22Rv1 (cell line): ENCODE results near the gene TNFAIP8.

Source experiments
- H3K27ac ChIP-seq: fragments of 450-650 bp; 2 replicates; pipeline ENCODE4 v1.5.1; 2017
- ZFX ChIP-seq: fragments of 450-650 bp; IDR thresholded peaks from 2 replicates; pipeline ENCODE4 v1.6.1; 2017; ENCODE audit warnings: antibody characterized with exemption, borderline replicate concordance
- TF ChIP-seq, protein P1 (sequence below): fragments of 450-650 bp; IDR thresholded peaks from 2 replicates; pipeline ENCODE4 v1.5.1; 2017; ENCODE audit warnings: mild to moderate bottlenecking

Gene TNFAIP8

DNA sequence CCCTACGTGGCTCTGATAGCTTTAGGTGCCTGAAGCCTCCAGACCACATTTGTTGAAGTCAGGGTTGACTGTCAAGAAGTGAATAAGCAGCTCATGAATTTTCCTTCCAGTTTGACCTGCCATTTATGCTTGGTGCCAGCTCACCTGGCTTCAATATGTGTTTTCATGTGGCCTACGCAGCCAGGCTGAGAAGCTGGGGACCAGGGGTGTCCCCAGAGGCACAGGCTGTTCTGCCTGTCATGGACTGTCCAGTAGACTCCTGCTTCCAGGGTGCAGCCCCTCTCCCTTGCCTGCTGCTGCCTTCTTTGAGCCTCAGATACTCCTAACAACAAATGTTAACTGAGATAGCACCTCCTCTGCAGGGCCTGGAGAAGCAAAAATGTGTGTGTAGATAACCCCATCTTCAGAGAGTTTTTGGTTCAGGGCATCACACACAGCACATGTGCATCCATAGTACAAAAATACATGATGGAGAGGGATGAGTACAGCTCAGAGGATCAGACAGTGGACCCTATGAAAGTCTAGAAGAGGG lies 5.8 kb downstream of the TNFAIP8 start:
- TF ChIP-seq, protein P1, sequence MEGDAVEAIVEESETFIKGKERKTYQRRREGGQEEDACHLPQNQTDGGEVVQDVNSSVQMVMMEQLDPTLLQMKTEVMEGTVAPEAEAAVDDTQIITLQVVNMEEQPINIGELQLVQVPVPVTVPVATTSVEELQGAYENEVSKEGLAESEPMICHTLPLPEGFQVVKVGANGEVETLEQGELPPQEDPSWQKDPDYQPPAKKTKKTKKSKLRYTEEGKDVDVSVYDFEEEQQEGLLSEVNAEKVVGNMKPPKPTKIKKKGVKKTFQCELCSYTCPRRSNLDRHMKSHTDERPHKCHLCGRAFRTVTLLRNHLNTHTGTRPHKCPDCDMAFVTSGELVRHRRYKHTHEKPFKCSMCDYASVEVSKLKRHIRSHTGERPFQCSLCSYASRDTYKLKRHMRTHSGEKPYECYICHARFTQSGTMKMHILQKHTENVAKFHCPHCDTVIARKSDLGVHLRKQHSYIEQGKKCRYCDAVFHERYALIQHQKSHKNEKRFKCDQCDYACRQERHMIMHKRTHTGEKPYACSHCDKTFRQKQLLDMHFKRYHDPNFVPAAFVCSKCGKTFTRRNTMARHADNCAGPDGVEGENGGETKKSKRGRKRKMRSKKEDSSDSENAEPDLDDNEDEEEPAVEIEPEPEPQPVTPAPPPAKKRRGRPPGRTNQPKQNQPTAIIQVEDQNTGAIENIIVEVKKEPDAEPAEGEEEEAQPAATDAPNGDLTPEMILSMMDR: no peak
- no peak for TF ChIP-seq ZFX
- no peak overlapping the region for H3K27ac ChIP-seq

DNA sequence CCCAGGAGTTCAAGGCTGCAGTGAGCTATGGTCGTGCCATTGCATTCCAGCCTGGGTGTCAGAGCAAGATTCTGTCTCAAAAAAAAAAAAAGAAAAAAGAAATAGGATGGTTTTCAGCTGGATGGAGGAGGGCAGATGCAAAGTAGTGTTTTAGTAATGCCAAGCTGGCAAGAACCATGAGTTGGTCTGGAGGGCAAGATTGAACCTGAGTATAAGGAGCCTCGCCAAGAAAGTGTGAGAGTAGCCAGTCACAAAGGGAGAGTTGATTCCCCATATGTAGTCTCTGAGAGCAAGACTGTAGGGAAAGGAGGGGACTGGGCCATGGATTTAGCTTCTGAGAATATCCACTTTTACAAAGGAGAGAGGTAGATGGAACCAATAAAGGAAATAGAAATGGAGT lies 6.9 kb downstream of the TNFAIP8 start:
- TF ChIP-seq, protein P1: no peak
- TF ChIP-seq ZFX: no peak
- H3K27ac ChIP-seq: no peak overlapping the region

DNA sequence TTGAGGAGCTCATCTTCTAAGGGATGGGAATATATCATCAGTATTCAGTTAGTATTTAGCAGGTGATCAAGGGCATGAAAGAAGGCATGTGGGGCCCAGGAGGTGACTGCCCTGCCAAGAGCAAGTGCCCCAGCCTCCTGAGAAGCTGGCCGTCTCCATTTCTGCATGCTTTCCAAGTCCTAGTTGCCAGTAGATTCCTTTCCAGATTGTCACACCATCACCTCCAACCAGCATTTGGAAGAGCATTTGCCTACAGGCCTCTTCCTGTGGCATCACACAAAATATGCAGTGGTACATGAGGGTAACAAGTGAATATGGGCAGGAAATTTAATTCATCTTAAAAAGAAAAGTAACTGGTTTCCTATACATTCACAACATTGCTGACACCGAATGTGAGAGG lies 7.5 kb downstream of the TNFAIP8 start:
- no peak overlapping the region for H3K27ac ChIP-seq
- TF ChIP-seq, protein P1: no peak
- no peak for TF ChIP-seq ZFX

DNA sequence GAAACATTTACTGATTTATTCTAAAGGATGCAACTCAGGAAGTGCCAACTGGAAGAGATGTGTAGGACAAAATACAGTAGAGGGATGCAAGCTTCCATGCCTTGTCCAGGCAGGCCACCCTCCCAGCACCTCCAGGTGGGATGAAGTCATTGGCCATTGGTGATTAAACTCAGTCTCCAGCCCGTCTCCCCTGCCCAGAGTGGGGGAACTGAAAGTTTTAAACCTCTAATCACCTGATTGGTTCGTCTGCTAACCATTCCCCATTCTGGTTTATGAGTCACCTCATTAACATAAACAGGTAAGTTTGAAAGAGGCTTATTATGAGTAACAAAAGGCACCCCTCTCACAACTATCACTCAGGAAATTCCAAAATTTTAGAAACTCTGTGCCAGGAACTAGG lies 8.1 kb downstream of the TNFAIP8 start:
- H3K27ac ChIP-seq: no peak overlapping the region
- no peak for TF ChIP-seq ZFX
- TF ChIP-seq, protein P1: no peak

DNA sequence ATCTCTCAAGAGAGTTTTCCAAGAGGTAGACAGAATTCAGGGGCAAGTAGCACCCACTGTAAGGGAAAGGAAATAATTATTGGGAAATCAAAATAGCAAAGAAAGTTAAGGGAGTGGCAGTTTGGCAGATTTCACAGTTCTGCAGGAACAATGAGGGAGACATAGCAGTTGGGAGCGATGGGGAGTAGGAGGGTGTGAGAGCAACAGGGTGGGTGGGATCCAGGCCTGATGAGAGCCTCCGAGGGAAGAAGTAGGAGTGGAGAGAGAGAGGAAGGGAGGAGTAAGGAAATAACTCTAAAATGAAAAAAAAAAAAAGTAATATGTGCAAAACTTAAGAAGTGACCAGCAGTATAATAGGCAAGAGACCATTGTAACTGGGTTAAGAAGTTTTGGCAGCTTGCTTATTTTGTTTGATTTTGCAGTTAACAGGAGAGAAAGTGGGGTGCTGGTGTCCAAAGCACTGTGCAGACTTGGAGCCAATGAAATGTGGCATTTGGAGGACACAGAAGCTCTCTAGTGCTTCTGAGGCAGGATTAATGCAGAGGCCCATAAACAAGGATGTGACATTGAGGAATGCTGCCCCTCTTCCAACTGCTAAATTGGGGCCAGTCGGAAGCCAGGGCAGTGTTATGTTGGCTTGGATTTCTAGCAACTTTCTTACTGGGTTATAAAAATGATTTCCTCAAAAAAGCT lies 10.2 kb downstream of the TNFAIP8 start:
- H3K27ac ChIP-seq: no peak overlapping the region
- TF ChIP-seq, protein P1: no peak
- no peak for TF ChIP-seq ZFX

DNA sequence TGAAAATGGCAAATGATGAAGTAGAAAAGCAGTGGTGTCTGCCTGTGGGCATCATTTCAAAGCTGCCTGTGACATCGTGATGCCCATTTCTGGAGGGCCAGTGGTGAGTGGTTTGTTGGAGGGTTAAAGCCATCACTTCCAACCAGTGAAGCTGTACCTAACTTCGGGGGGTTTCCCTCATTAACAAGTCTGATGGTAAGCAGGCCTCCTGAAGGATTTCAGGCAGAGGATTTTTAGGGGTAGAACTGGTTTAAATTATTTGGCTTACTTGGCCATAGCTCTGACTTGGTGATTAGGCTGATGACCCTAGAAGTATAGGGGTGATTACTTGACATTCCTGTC lies 10.7 kb downstream of the TNFAIP8 start:
- no peak overlapping the region for H3K27ac ChIP-seq
- no peak for TF ChIP-seq ZFX
- TF ChIP-seq, protein P1: no peak

DNA sequence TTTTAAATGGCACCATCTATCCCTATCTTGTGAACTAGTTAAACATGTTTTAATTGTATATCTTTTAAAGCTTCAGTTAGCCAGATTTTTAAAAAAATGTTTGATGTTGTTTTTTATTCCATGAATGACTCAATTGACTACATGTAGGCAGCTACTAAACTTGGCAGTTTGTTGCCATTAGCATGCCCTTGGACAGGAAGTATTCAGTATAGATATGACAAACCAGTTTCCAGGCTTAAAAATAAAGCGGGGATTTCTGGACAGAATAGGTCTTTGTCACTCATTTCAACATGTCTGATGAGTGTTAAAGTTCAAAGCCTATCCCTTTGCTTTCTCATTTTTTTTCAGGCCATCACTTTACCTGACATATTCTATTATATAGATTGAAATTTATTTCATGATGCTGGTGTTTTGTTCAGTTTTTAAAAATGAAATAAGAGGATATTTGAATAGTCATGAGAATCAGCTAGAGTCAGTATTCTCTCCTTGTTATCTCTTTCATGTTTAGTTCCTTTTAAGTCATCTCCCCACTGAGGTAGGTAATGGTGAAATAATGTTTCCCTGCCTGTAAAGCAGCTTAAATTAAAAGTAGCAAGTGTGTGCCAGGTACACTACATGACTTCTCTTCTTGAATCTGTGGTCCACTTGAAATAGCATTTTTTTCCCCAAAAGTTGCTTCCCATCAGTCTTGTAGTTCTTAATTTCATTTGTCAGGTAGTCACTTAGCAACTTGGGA lies 11.9 kb downstream of the TNFAIP8 start:
- no peak overlapping the region for H3K27ac ChIP-seq

More for the DNA sequence above, 11.9 kb downstream of the TNFAIP8 start:
- no peak for TF ChIP-seq ZFX
- TF ChIP-seq, protein P1: no peak
